Measurements from ENCODE around the gene CTNNA1.
"Not testable (repeated sequence)": the region's sequence is repeated elsewhere in the genome, so short reads cannot be mapped to it uniquely, and the experiment has no call there.

The CTNNA1 gene

GRCh38 chr5:138820695-138821094 is 67.5 kb downstream of the CTNNA1 start:
- no peak for DNase-seq

GRCh38 chr5:138824516-138824915 is 71.3 kb downstream of the CTNNA1 start:
- DNase-seq: no peak

- peak; percentile 21 for DNase-seq
Measured at GRCh38 chr5:138824924-138825863, 72.0 kb downstream of the CTNNA1 start.

- no peak for DNase-seq
Measured at GRCh38 chr5:138828556-138828955, 75.3 kb downstream of the CTNNA1 start.

GRCh38 chr5:138829341-138829740 is 76.1 kb downstream of the CTNNA1 start:
- no peak for DNase-seq

GRCh38 chr5:138831703-138832102 is 78.5 kb downstream of the CTNNA1 start:
- no peak for DNase-seq

GRCh38 chr5:138832218-138832617 is 79.0 kb downstream of the CTNNA1 start:
- no peak for DNase-seq

GRCh38 chr5:138833080-138833479 is 79.9 kb downstream of the CTNNA1 start:
- DNase-seq: no peak

GRCh38 chr5:138833726-138834480 is 80.7 kb downstream of the CTNNA1 start:
- no peak for DNase-seq

GRCh38 chr5:138834853-138835252 is 81.6 kb downstream of the CTNNA1 start:
- DNase-seq: not testable (repeated sequence)

GRCh38 chr5:138837160-138837559 is 83.9 kb downstream of the CTNNA1 start:
- DNase-seq: no peak

GRCh38 chr5:138840103-138840502 is 86.9 kb downstream of the CTNNA1 start:
- no peak for DNase-seq

GRCh38 chr5:138841531-138841930 is 88.3 kb downstream of the CTNNA1 start:
- no peak for DNase-seq

GRCh38 chr5:138843316-138844124 is 90.3 kb downstream of the CTNNA1 start:
- no peak for DNase-seq

- no peak for DNase-seq
Measured at GRCh38 chr5:138844125-138844461, 90.9 kb downstream of the CTNNA1 start.

- no peak for DNase-seq
Measured at GRCh38 chr5:138844812-138845513, 91.7 kb downstream of the CTNNA1 start.

- DNase-seq: no peak
Measured at GRCh38 chr5:138849439-138849838, 96.2 kb downstream of the CTNNA1 start.

- DNase-seq: no peak
Measured at GRCh38 chr5:138849882-138850281, 96.7 kb downstream of the CTNNA1 start.

- no peak for DNase-seq
Measured at GRCh38 chr5:138850865-138851435, 97.7 kb downstream of the CTNNA1 start.

GRCh38 chr5:138853132-138853531 is 99.9 kb downstream of the CTNNA1 start:
- DNase-seq: no peak

- no peak for DNase-seq
Measured at GRCh38 chr5:138867011-138867410, 113.8 kb downstream of the CTNNA1 start.

GRCh38 chr5:138869038-138869437 is 115.8 kb downstream of the CTNNA1 start:
- DNase-seq: no peak

All from NCI-H1694 treated with DMSO at 0.1 percent for 48 hours (cell line).